Lung (tissue), 12 donors: ENCODE measurements around the gene SPAM1. TPM values are rescaled to one million over a fixed set of nuclear protein-coding genes. Genes with fewer than 3 reads are reported as not detected.

Experiments used
- ATAC-seq: fragments of 200-7000 bp; cut with Tn5 transposase; one replicate; pipeline ENCODE4 v1.9.1; 2020; ENCODE audit warnings: moderate number of reproducible peaks; ENCODE audit not compliant: insufficient read depth, low FRiP score
- DNase-seq, 3 donors: peaks; one replicate each; pipeline ENCODE4 v3.0.0-alpha.2; 2013 to 2017
- H3K27ac ChIP-seq, 2 donors: one replicate each; pipeline ENCODE4 v1.5.1; 2013; ENCODE audit warnings: mild to moderate bottlenecking in 2 of 2, moderate library complexity in 2 of 2, control low read depth in 1 of 2, inconsistent platforms in 1 of 2, low read depth in 1 of 2, low read length in 1 of 2
- H3K27me3 ChIP-seq, 3 donors: one replicate each; pipeline ENCODE4 v1.5.1; 2013; ENCODE audit warnings: low read length in 2 of 3; ENCODE audit not compliant: control insufficient read depth in 3 of 3, insufficient read depth in 3 of 3
- H3K36me3 ChIP-seq, 4 donors: one replicate each; pipeline ENCODE4 v1.5.1; 2013; ENCODE audit warnings: low read length in 4 of 4, mild to moderate bottlenecking in 1 of 4, moderate library complexity in 1 of 4; ENCODE audit not compliant: control insufficient read depth in 4 of 4, insufficient read depth in 4 of 4
- H3K4me1 ChIP-seq, 5 donors: one replicate each; pipeline ENCODE4 v1.5.1; 2013; ENCODE audit warnings: low read length in 5 of 5, mild to moderate bottlenecking in 2 of 5, moderate library complexity in 1 of 5; ENCODE audit not compliant: control insufficient read depth in 5 of 5, insufficient read depth in 5 of 5
- H3K4me3 ChIP-seq: one replicate; pipeline ENCODE4 v1.5.1; 2013; ENCODE audit warnings: mild to moderate bottlenecking, control low read depth, moderate library complexity
- H3K9ac ChIP-seq, 2 donors: one replicate each; pipeline ENCODE4 v1.5.1; 2013; ENCODE audit warnings: low read length in 2 of 2, control low read depth in 1 of 2; ENCODE audit not compliant: insufficient read depth in 1 of 2
- H3K9me3 ChIP-seq, 4 donors: one replicate each; pipeline ENCODE4 v1.5.1; 2013; ENCODE audit warnings: low read length in 3 of 4, mild to moderate bottlenecking in 1 of 4, moderate library complexity in 1 of 4; ENCODE audit not compliant: control insufficient read depth in 4 of 4, insufficient read depth in 3 of 4
- WGBS, 2 donors: extraction: QIAGEN DNeasy Blood & Tissue Kit; methylation state at CpG; one replicate each; pipeline ENCODE4 v1.1.7; 2013; 5-methylcytosine and 5-hydroxymethylcytosine counted together
- polyA plus RNA-seq, 2 donors: library from polyadenylated mRNA; stranded (reverse); fragments of 200-250 nt; gene quantifications; one replicate each; pipeline ENCODE4 v1.2.1, GENCODE V29; 2013
- total RNA-seq, 2 donors: library from RNA; depleted of rRNA in 1 of 2; stranded (reverse); fragments of >200 nt in 1 of 2; gene quantifications; one replicate each; pipeline ENCODE4 v1.2.1, GENCODE V29; 2014 to 2021
- TF ChIP-seq, protein P1 (sequence below): IDR thresholded peaks from 2 replicates; pipeline ENCODE4 v1.5.1; 2012; ENCODE audit warnings: mild to moderate bottlenecking; ENCODE audit errors: control extremely low read depth, extremely low read depth
- donor health status: control.
- donor health status: control.
- donor health status: Bipolar disorder and iron deficiency.
- donor health status: healthy.
- donor health status: DM: yes; HTN: yes; CAD: no.

The SPAM1 gene
- total and polyA plus RNA-seq, 4 donors = not detected

- Histone ChIP-seq H3K27ac (no peak overlapping the region), H3K9me3 (peaks cover 0 to 2% (median 0%) of the 10 kb centered on the region in 4 donors), H3K36me3 (no peaks in the 10 kb centered on the region), H3K4me3 (no peak overlapping the region), H3K9ac (no peak overlapping the region), H3K4me1 (peaks cover 0 to 6% (median 0%) of the 10 kb centered on the region in 5 donors), H3K27me3 (no peaks in the 10 kb centered on the region)
- ATAC-seq (no peak), DNase-seq (no peak)
- WGBS, 2 donors = 86 to 87% methylated on average over 2 of the region's 2 CpGs
- TF ChIP-seq, protein P1, sequence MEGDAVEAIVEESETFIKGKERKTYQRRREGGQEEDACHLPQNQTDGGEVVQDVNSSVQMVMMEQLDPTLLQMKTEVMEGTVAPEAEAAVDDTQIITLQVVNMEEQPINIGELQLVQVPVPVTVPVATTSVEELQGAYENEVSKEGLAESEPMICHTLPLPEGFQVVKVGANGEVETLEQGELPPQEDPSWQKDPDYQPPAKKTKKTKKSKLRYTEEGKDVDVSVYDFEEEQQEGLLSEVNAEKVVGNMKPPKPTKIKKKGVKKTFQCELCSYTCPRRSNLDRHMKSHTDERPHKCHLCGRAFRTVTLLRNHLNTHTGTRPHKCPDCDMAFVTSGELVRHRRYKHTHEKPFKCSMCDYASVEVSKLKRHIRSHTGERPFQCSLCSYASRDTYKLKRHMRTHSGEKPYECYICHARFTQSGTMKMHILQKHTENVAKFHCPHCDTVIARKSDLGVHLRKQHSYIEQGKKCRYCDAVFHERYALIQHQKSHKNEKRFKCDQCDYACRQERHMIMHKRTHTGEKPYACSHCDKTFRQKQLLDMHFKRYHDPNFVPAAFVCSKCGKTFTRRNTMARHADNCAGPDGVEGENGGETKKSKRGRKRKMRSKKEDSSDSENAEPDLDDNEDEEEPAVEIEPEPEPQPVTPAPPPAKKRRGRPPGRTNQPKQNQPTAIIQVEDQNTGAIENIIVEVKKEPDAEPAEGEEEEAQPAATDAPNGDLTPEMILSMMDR = no peak
These were observed 68.0 kb downstream of the SPAM1 start for GRCh38 chr7:123992913-123993518.

GRCh38 chr7:123993996-123994395 is 69.0 kb downstream of the SPAM1 start:
- Histone ChIP-seq H3K27ac (no peak overlapping the region), H3K27me3 (no peaks in the 10 kb centered on the region), H3K4me1 (peaks cover 0 to 6% (median 0%) of the 10 kb centered on the region in 5 donors), H3K9me3 (peaks cover 0 to 2% (median 0%) of the 10 kb centered on the region in 4 donors), H3K36me3 (no peaks in the 10 kb centered on the region), H3K9ac (no peak overlapping the region), H3K4me3 (no peak overlapping the region)
- DNase-seq (peak; percentile 25 to 69 (median 36)), ATAC-seq (no peak)
- WGBS, 2 donors = 71 to 76% methylated on average over 2 of the region's 2 CpGs
- TF ChIP-seq, protein P1 = no peak

GRCh38 chr7:123994449-123994848 is 69.4 kb downstream of the SPAM1 start:
- TF ChIP-seq, protein P1 = no peak
- Histone ChIP-seq H3K4me1 (peaks cover 0 to 6% (median 0%) of the 10 kb centered on the region in 5 donors), H3K9ac (no peak overlapping the region), H3K9me3 (peaks cover 0 to 2% (median 0%) of the 10 kb centered on the region in 4 donors), H3K36me3 (no peaks in the 10 kb centered on the region), H3K4me3 (no peak overlapping the region), H3K27ac (no peak overlapping the region), H3K27me3 (no peaks in the 10 kb centered on the region)
- ATAC-seq = no peak
- DNase-seq = no peak
